Stomach smooth muscle (tissue), 2 donors: Measurements from ENCODE around the gene PRM3.

Source experiments
- H3K27ac ChIP-seq: one replicate; pipeline ENCODE4 v1.7.0; 2013; ENCODE audit warnings: mild to moderate bottlenecking, low read length, inconsistent platforms
- H3K27me3 ChIP-seq, 2 donors: one replicate each; pipeline ENCODE4 v1.7.0; 2013; ENCODE audit warnings: low read length in 2 of 2; ENCODE audit not compliant: insufficient read depth in 2 of 2, control insufficient read depth in 1 of 2
- H3K36me3 ChIP-seq, 2 donors: one replicate each; pipeline ENCODE4 v1.7.0; 2013; ENCODE audit warnings: low read length in 2 of 2; ENCODE audit not compliant: control insufficient read depth in 2 of 2, insufficient read depth in 2 of 2
- H3K4me1 ChIP-seq: one replicate; pipeline ENCODE4 v1.7.0; 2013; ENCODE audit warnings: low read length; ENCODE audit not compliant: control insufficient read depth, insufficient read depth
- H3K4me3 ChIP-seq, 2 donors: one replicate each; pipeline ENCODE4 v1.7.0; 2013; ENCODE audit warnings: low read length in 2 of 2
- H3K9ac ChIP-seq, 2 donors: one replicate each; pipeline ENCODE4 v1.7.0; 2013; ENCODE audit warnings: low read length in 2 of 2, mild to moderate bottlenecking in 1 of 2
- H3K9me3 ChIP-seq, 2 donors: one replicate each; pipeline ENCODE4 v1.7.0; 2013; ENCODE audit warnings: low read length in 2 of 2; ENCODE audit not compliant: control insufficient read depth in 2 of 2
- donor health status: healthy.
- donor health status: Pancreatic carcinoma.

Gene PRM3

GRCh38 chr16:11235703-11235991 is 37.8 kb downstream of the PRM3 start:
- Histone ChIP-seq H3K9me3 (no peaks in the 10 kb centered on the region), H3K4me1 (peaks cover 4% of the 10 kb centered on the region), H3K27ac (no peak overlapping the region), H3K9ac (no peak overlapping the region), H3K36me3 (no peaks in the 10 kb centered on the region), H3K27me3 (no peaks in the 10 kb centered on the region), H3K4me3 (no peak overlapping the region)

GRCh38 chr16:11234884-11235702 is 38.3 kb downstream of the PRM3 start:
- H3K9me3 ChIP-seq, result no peaks in the 10 kb centered on the region
- no peak overlapping the region for H3K4me3 ChIP-seq
- no peaks in the 10 kb centered on the region for H3K4me1 ChIP-seq
- no peak overlapping the region for H3K27ac ChIP-seq
- H3K9ac ChIP-seq, result no peak overlapping the region
- H3K36me3 ChIP-seq, result no peaks in the 10 kb centered on the region
- no peaks in the 10 kb centered on the region for H3K27me3 ChIP-seq

DNA sequence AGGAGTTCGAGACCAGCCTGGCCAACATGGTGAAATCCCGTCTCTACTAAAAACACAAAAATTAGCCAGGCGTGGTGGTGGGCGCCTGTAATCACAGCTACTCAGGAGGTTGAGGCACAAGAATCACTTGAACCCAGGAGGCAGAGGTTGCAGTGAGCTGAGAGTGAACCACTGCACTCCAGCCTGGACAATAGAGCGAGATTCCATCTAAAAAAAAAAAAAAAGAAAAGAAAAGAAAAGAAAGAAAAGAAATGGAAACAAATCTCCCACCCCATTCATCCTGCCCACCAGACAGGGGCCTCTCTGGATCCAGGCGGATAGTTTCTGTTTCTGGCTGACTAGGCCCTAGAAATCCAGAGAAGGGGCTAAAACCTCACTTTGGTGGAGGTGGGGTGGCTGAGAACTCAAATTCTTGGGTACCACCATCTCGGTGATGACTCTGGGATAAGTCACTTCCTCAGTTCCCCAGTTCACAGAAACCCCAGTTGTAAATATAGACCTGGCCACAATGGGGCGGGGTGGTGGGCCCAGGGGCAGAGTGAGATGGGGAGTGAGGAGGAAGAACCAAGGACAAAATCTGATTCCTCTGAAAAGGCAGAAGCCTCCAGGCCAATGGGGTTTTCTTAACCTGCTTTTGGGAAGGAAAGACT is 39.6 kb downstream of the PRM3 start:
- H3K27me3 ChIP-seq, result no peaks in the 10 kb centered on the region
- H3K4me3 ChIP-seq, result no peak overlapping the region
- no peaks in the 10 kb centered on the region for H3K36me3 ChIP-seq
- no peak overlapping the region for H3K9ac ChIP-seq
- H3K27ac ChIP-seq, result no peak overlapping the region
- H3K9me3 ChIP-seq, result no peaks in the 10 kb centered on the region
- H3K4me1 ChIP-seq, result no peaks in the 10 kb centered on the region

- Histone ChIP-seq H3K4me1 (no peaks in the 10 kb centered on the region), H3K27me3 (no peaks in the 10 kb centered on the region), H3K36me3 (no peaks in the 10 kb centered on the region), H3K27ac (no peak overlapping the region), H3K4me3 (no peak overlapping the region), H3K9ac (no peak overlapping the region), H3K9me3 (no peaks in the 10 kb centered on the region)
These were observed 40.3 kb downstream of the PRM3 start for GRCh38 chr16:11232852-11233726.

DNA sequence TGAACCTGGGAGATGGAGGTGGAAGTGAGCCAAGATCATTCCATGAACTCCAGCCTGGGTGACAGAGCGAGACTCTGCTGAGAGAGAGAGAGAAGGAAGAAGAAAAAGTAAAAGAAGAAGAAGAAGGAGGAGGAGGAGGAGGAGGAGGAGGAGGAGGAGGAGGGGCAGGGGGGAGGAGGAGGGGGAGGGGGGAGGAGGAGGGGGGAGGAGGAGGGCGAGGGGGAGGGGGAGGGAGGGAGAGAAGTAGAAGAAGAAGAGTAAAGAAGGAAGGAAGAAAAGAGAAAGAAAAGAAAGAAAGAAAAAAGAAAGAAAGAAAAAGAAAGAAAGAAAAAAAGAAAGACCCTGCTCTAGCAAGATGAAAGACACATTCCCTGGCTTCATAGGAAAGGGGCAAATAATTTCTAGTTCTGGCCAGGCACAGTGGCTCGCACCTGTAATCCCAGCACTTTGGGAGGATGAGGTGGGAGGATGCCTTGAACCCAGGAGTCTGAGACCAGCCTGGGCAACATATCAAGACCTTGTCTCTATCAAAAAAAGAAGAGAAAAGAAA is 41.1 kb downstream of the PRM3 start:
- H3K9ac ChIP-seq, result no peak overlapping the region
- H3K27ac ChIP-seq, result no peak overlapping the region
- H3K9me3 ChIP-seq, result no peaks in the 10 kb centered on the region
- no peaks in the 10 kb centered on the region for H3K4me1 ChIP-seq
- H3K4me3 ChIP-seq, result no peak overlapping the region
- no peaks in the 10 kb centered on the region for H3K36me3 ChIP-seq
- H3K27me3 ChIP-seq, result no peaks in the 10 kb centered on the region

GRCh38 chr16:11231367-11231970 is 42.0 kb downstream of the PRM3 start:
- Histone ChIP-seq H3K9me3 (no peaks in the 10 kb centered on the region), H3K4me1 (no peaks in the 10 kb centered on the region), H3K4me3 (no peak overlapping the region), H3K9ac (no peak overlapping the region), H3K36me3 (no peaks in the 10 kb centered on the region), H3K27ac (no peak overlapping the region), H3K27me3 (no peaks in the 10 kb centered on the region)

GRCh38 chr16:11229906-11230305 is 43.5 kb downstream of the PRM3 start:
- Histone ChIP-seq H3K36me3 (no peaks in the 10 kb centered on the region), H3K9ac (no peak overlapping the region), H3K4me3 (no peak overlapping the region), H3K4me1 (no peaks in the 10 kb centered on the region), H3K27me3 (no peaks in the 10 kb centered on the region), H3K27ac (no peak overlapping the region), H3K9me3 (no peaks in the 10 kb centered on the region)

- Histone ChIP-seq H3K4me1 (no peaks in the 10 kb centered on the region), H3K9ac (no peak overlapping the region), H3K36me3 (no peaks in the 10 kb centered on the region), H3K9me3 (no peaks in the 10 kb centered on the region), H3K27me3 (no peaks in the 10 kb centered on the region), H3K27ac (no peak overlapping the region), H3K4me3 (no peak overlapping the region)
These were observed 44.0 kb downstream of the PRM3 start for GRCh38 chr16:11229432-11229831.

DNA sequence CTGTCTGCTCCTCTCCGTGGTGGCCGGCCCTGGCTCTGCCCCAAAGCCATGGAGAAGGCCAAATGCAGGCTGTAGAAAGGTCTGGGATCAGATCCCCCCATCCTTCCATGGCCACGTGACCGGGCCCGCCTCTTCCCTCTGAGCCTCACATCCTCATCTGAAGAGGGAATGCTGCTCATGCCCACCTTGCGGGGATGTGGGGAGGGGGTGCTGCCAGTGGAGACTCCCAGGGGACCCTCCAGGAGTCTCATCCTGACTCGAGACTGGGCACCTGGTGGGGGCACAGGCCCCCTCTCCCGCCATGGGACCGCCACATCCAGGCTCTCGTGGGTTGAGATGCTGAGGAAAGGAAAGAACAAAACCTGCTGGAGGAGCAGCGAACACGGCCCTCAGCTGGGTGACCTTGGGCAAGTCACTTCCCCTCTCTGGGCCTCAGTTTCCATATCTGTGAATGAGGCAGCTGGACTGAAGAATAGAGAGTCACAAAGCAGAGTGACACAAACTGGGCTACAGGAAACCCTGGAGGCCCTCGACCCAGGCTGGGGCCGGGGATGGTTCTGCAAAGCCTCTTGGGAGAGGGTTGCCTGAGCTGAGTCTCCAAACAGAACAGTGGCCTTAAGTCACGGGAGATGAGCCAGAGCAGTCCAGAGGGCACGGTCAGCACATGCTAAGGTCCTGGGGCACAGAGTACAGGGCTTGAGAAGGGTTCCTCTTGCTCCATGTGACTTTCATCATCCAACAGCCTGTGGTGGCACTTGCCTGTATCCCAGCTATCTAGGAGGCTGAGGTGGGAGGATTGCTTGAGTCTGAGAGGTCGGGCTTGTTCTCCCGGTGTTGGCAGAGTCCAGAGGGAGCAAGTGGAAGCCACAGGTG is 47.5 kb downstream of the PRM3 start:
- Histone ChIP-seq H3K27me3 (no peaks in the 10 kb centered on the region), H3K36me3 (no peaks in the 10 kb centered on the region), H3K27ac (no peak overlapping the region), H3K9ac (no peak overlapping the region), H3K4me3 (peak overlapping the region in 1 of 2 donors; percentile 22), H3K9me3 (no peaks in the 10 kb centered on the region), H3K4me1 (no peaks in the 10 kb centered on the region)
